GM12878 (cell line): ENCODE results near the gene IL1RAP. TPM values are rescaled to one million over a fixed set of nuclear protein-coding genes. Genes with fewer than 3 reads are reported as not detected.

ENCODE experiments used
- ATAC-seq: fragments of 200-7000 bp; cut with Tn5 transposase; 3 replicates; pipeline ENCODE4 v1.9.1; 2020; ENCODE audit warnings: mild to moderate bottlenecking, moderate library complexity
- BruUV-seq: library from RNA; stranded (reverse); fragments of 400-500 nt; replicated peaks from 2 replicates; lab custom pipeline; 2021; lab: Mats Ljungman, UMichigan
- CTCF ChIA-PET: fragments of 300-600 bp; sonication (Branson Sonifier 250); formaldehyde crosslinking; extraction: SDS; loops from one replicate; lab custom pipeline; 2021; ENCODE audit warnings: inconsistent platforms; lab: Yijun Ruan, JAX
- POLR2A ChIA-PET: fragments of 350-600 bp; formaldehyde crosslinking; extraction: SDS; loops from one replicate; lab custom pipeline; 2021; ENCODE audit warnings: inconsistent platforms; lab: Charles Lee
- RAD21 ChIA-PET: fragments of 300-600 bp; sonication (Branson Sonifier 250); formaldehyde crosslinking; loops from one replicate; lab custom pipeline; 2023; ENCODE audit warnings: antibody characterized with exemption; ENCODE audit not compliant: unreplicated experiment; lab: Charles Lee
- SMC1A ChIA-PET: fragments of 300-600 bp; sonication (Branson Sonifier 250); formaldehyde crosslinking; loops from one replicate; lab custom pipeline; 2023; ENCODE audit not compliant: unreplicated experiment, uncharacterized antibody; lab: Charles Lee
- DNase-seq: peaks from one replicate; pipeline ENCODE4 v3.0.0-alpha.2; 2011; ENCODE audit warnings: low read depth, low spot score
- FAIRE-seq: peaks from 3 replicates; lab custom pipeline; 2011; peaks lifted over from hg19 to GRCh38; lab: Jason Lieb, UNC
- H2AFZ ChIP-seq: 2 replicates; pipeline ENCODE4 v1.6.0; 2011; ENCODE audit warnings: low read depth, low read length, control low read depth; ENCODE audit not compliant: control insufficient read depth
- H3K27ac ChIP-seq: 2 replicates; pipeline ENCODE4 v1.5.1; 2011; ENCODE audit warnings: control low read depth; ENCODE audit not compliant: control insufficient read depth, insufficient read depth
- H3K27me3 ChIP-seq, 2 experiments: replicated peaks in 1 of 2; 2 replicates each; pipeline versions ENCODE4 v1.6.0 to v1.6.1; 2011; ENCODE audit warnings: low read length in 1 of 2; ENCODE audit not compliant: control insufficient read depth in 2 of 2, insufficient read depth in 2 of 2
- H3K36me3 ChIP-seq, 2 experiments: 2 replicates each; pipeline ENCODE4 v1.5.1; 2011; ENCODE audit warnings: low read length in 1 of 2; ENCODE audit not compliant: control insufficient read depth in 2 of 2, insufficient read depth in 2 of 2
- H3K4me1 ChIP-seq: 2 replicates; pipeline ENCODE4 v1.6.1; 2011; ENCODE audit warnings: mild to moderate bottlenecking, low read length, moderate library complexity, mixed read lengths; ENCODE audit not compliant: control insufficient read depth, insufficient read depth
- H3K4me2 ChIP-seq: 2 replicates; pipeline ENCODE4 v1.6.0; 2011; ENCODE audit warnings: control low read depth; ENCODE audit not compliant: control insufficient read depth, insufficient read depth
- H3K4me3 ChIP-seq: fragments of 200-600 bp; sonication (generic); 2 replicates; pipeline ENCODE4 v1.5.1; 2016
- H3K79me2 ChIP-seq: 2 replicates; pipeline ENCODE4 v1.6.0; 2011; ENCODE audit warnings: low read length; ENCODE audit not compliant: control insufficient read depth, insufficient read depth
- H3K9ac ChIP-seq: 2 replicates; pipeline ENCODE4 v1.8.0; 2011; ENCODE audit warnings: low read length, control low read depth, mixed read lengths; ENCODE audit not compliant: control insufficient read depth, insufficient read depth
- H3K9me3 ChIP-seq: replicated peaks from 3 replicates; pipeline ENCODE4 v1.5.1; 2011; ENCODE audit warnings: mild to moderate bottlenecking, low read length; ENCODE audit not compliant: control insufficient read depth, insufficient read depth
- H4K20me1 ChIP-seq: 2 replicates; pipeline ENCODE4 v1.6.0; 2011; ENCODE audit not compliant: control insufficient read depth, insufficient read depth
- ATF2 ChIP-seq: IDR thresholded peaks from 2 replicates; pipeline ENCODE4 v1.6.1; 2012; ENCODE audit warnings: low read length, inconsistent platforms
- CHD4 ChIP-seq: fragments of 200-600 bp; sonication (generic); IDR thresholded peaks from 2 replicates; pipeline ENCODE4 v1.6.1; 2016; ENCODE audit warnings: mild to moderate bottlenecking
- IKZF2 ChIP-seq, 2 experiments: fragments of 450-650 bp; IDR thresholded peaks; 2 replicates each; pipeline ENCODE4 v1.6.1; 2017; ENCODE audit warnings: mild to moderate bottlenecking in 2 of 2, moderate library complexity in 2 of 2
- RBBP5 ChIP-seq: fragments of 200-600 bp; sonication (generic); conservative IDR thresholded peaks from 2 replicates; pipeline ENCODE4 v1.6.1; 2016
- TCF12 ChIP-seq: IDR thresholded peaks from 2 replicates; pipeline ENCODE4 v1.6.1; 2011; ENCODE audit warnings: low read depth, mild to moderate bottlenecking, low read length
- WGBS: methylation state at CpG from one replicate; pipeline ENCODE4 v1.1.6; 2016; ENCODE audit warnings: low lambda C conversion rate; ENCODE audit not compliant: insufficient replicate concordance, insufficient coverage; ENCODE audit errors: missing lambda C conversion rate; 5-methylcytosine and 5-hydroxymethylcytosine counted together
- in situ Hi-C: fragments of 300-500 bp; cut with MboI; formaldehyde crosslinking; loops from 9 replicates; pipeline ENCODE4 v1.14.3; 2018; ENCODE audit warnings: mixed read lengths
- intact Hi-C: fragments of 100-400 bp; cut with micrococcal nuclease; formaldehyde crosslinking; loops from one replicate; pipeline ENCODE4 v1.14.2; 2022; ENCODE audit not compliant: unreplicated experiment
- polyA plus RNA-seq, 11 experiments: library from polyadenylated mRNA; depleted of rRNA in 4 of 11; unstranded in 6 of 11; stranded (reverse) in 5 of 11; fragments of >200 nt; fragmentation: Nextera tagmentation in 4 of 11; fragmentation: Illumina TruSeq in 1 of 11; extraction: Ambion mirVana in 4 of 11; extraction: Trizol in 1 of 11; gene quantifications; 1 replicate in 1 of 11; 2 replicates in 10 of 11; pipeline versions ENCODE4 v1.2.1 to v1.2.3, GENCODE V29; 2011 to 2016; ENCODE audit warnings: inconsistent platforms in 2 of 11, missing spikeins in 2 of 11, low read depth in 1 of 11
- total RNA-seq, 4 experiments: library from RNA; depleted of rRNA in 3 of 4; stranded (reverse); fragments of >200 nt in 3 of 4; fragmentation: Illumina TruSeq in 1 of 4; extraction: Trizol in 1 of 4; gene quantifications; 2 replicates each; pipeline versions ENCODE4 v1.2.1 to v1.2.3, GENCODE V29; 2013 to 2021

The IL1RAP gene
- total and polyA plus RNA-seq, 10 of the 15 experiments (the other 5 are each of a cell fraction or from before 2014, with no cell fraction given), result 0.17 to 1.0 (median 0.44) TPM; not detected in 1

- 24% methylated on average over 3 of the region's 3 CpGs for WGBS
- no peak for TF ChIP-seq IKZF2 (IDR thresholded peaks at IDR 0.05)
- TF ChIP-seq ATF2, result no peak
- TF ChIP-seq CHD4, result no peak
- TF ChIP-seq TCF12, result no peak
- TF ChIP-seq RBBP5, result no peak
- no peaks in the 10 kb centered on the region for H3K4me1 ChIP-seq
- no TSS peak for BruUV-seq
- no peak for FAIRE-seq
- H3K4me3 ChIP-seq, result no peak overlapping the region
- H4K20me1 ChIP-seq, result no peaks in the 10 kb centered on the region
- in situ Hi-C loops (loop anchor here (5.0 kb wide), 1 partner anchor 732 kb away; no protein-coding TSS in a partner anchor), intact Hi-C loops (loop anchor here (10.0 kb wide), 1 partner anchor 470 kb away; no protein-coding TSS in a partner anchor)
- RAD21 ChIA-PET, result interaction anchor here (0.6 kb wide), 1 partner anchor 734 kb away, joined by 3 read pairs; no protein-coding TSS in a partner anchor
- ATAC-seq, result no peak
- no peak overlapping the region for H2AFZ ChIP-seq
- no peaks in the 10 kb centered on the region for H3K36me3 ChIP-seq
- SMC1A ChIA-PET, result interaction anchor here (0.6 to 5.6 kb wide), 3 partner anchors 10 to 957 kb away, joined by 3 to 44 read pairs (median 4); no protein-coding TSS in a partner anchor
- no peaks in the 10 kb centered on the region for H3K9me3 ChIP-seq
- H3K79me2 ChIP-seq, result no peaks in the 10 kb centered on the region
- no peaks in the 10 kb centered on the region for H3K27me3 ChIP-seq
- H3K9ac ChIP-seq, result no peak overlapping the region
- CTCF ChIA-PET, result interaction anchor here (0.6 to 6.8 kb wide), 2 partner anchors 24 to 733 kb away, joined by 3 to 66 read pairs; no protein-coding TSS in a partner anchor
- no peak overlapping the region for H3K27ac ChIP-seq
- H3K4me2 ChIP-seq, result no peak overlapping the region
- POLR2A ChIA-PET, result interaction anchor here (1.0 kb wide), 1 partner anchor 15 kb away, joined by 5 read pairs; no protein-coding TSS in a partner anchor
- no peak for DNase-seq
These were observed 180.6 kb downstream of the IL1RAP start for GRCh38 chr3:190694335-190695001.
